Measurements from ENCODE around the gene FNTB.

GRCh38 chr14:65103150-65103760 is 116.6 kb downstream of the FNTB start:
- TF ChIP-seq EZH2 (IDR thresholded peaks at IDR 0.05; ENCODE audit: low read depth, low read length, severe bottlenecking) (no peak), CEBPB (IDR thresholded peaks at IDR 0.05; ENCODE audit: low read depth, low read length) (no peak), GTF2F1 (IDR thresholded peaks at IDR 0.05; ENCODE audit: borderline replicate concordance, low read depth, low read length) (no peak)
